ENCODE data around the gene MAGI2.

Gene MAGI2

GRCh38 chr7:79453558-79454360 is at the start of gene MAGI2:
Gene MAGI2, minus strand, starts transcription at chr7:79453667. Its CDS starts 347 bp downstream, at chr7:79453320.
- no peak for DNase-seq (ENCODE audit: low read depth)

GRCh38 chr7:79502151-79502550 is 48.7 kb upstream of the MAGI2 start:
- no peak for DNase-seq (ENCODE audit: low read depth)

DNA sequence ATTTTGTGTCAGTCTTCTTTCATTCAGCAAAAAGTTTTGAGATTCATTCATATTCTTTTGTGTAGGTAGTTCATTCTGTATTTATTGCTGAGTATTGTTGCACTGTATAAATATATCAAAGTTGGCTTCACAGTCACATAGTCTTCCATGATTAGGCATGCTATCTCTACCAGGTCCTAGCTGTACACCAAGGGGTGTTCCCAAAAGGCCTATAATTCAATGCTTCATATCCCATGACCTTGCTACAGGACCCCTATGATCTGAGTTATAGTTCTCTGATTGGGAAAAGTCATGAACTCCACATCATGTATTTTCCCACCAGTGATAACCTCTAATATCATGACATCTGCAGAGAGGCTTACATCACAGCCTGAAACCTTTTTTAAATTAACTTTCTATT is 47.3 kb upstream of the MAGI2 start:
- no peak for DNase-seq (ENCODE audit: low read depth)

DNA sequence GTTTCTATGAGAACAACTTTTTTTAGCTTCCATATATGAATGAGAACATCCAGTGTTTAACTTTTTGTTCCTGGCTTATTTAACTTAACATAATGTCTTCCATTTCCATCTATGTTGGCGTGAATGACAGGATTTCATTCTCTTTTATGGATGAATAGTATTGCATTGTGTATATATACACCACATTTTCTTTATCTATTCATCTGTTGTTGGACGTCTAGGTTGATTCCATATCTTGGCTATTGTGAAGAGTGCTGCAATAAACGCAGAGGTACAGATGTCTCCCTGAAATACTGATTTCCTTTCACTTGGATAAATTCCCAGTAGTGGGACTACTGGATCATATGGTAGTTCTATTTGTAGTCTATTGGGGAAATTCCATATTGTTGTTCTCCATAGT is 44.3 kb upstream of the MAGI2 start:
- DNase-seq (ENCODE audit: low read depth): no peak

DNA sequence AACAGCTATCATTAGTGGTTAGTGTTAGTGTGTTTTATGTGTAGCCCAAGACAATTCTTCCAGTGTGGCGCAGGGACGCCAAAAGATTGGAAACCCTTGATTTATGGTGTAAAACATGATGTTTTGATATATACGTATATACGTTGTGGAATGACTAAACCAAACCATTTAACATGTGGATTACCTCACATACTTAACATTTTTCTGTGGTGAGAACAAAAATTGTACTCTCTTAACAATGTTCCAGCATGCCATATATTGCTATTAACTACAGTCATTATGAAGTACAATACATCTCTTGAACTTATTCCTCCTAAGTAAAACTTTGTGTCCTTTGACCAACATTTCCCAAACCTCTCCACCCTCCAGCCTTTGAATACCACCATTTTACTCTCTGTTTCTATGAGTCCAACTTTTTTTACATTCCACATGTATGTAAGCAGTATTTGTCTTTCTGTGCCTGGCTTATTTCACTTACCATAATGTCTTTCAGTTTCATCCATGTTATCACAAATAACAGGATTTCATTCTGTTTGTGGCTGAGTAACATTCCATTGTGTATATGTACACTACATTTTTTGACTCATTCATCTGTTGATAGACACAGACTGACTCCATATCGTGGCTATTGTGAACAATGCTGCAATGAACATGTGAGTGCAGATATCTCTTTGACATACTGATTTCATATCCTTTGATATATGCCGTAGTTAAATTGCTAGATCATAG is 42.2 kb upstream of the MAGI2 start:
- DNase-seq (ENCODE audit: low read depth): no peak

DNA sequence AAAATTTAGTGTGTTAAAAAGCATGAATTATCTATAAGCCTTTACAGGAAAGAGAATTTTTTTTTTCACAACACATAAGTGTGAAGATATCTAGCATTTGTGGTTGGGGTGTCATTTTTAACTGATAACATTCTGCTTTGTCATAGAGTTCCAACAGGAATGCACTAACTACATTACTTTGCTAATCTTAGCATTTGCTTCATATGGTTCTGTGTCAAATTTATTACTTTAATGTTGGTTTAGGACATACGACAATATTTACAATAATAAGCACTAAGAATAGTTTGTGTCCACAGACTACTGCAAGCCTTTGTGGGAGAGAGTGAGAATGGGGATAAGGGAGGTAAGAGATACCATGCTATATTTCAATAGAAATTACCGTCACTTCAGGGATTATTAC is 40.6 kb upstream of the MAGI2 start:
- no peak for DNase-seq (ENCODE audit: low read depth)

- no peak for DNase-seq (ENCODE audit: low read depth)
These were observed 35.9 kb upstream of the MAGI2 start for GRCh38 chr7:79489371-79489770.

GRCh38 chr7:79478386-79478785 is 24.9 kb upstream of the MAGI2 start:
- DNase-seq (ENCODE audit: low read depth): no peak

- DNase-seq (ENCODE audit: low read depth): no peak
These were observed 22.0 kb upstream of the MAGI2 start for GRCh38 chr7:79475455-79475854.

- no peak for DNase-seq (ENCODE audit: low read depth)
These were observed 18.2 kb upstream of the MAGI2 start for GRCh38 chr7:79471699-79472098.

- DNase-seq (ENCODE audit: low read depth): no peak
These were observed 17.8 kb upstream of the MAGI2 start for GRCh38 chr7:79471283-79471682.

DNA sequence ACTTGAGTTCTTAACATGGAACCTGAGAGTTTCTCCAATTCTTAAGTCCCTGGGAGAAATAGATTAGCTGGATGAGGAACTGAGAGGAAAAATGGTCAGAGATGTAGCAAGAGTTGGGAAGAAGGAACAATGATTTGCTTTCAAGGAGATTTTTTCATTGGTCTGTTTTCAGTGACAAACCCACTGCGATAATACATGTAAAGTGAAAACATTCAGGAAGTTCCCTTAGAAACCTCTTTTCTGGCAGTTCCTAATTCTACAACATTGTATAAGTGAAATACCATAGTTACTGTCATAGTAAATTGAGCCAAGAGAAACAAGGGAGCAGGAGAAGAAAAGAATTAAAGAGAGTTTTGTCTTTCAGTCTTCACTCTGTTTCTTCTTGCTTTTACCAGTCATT is 12.1 kb upstream of the MAGI2 start:
- no peak for DNase-seq (ENCODE audit: low read depth)

DNA sequence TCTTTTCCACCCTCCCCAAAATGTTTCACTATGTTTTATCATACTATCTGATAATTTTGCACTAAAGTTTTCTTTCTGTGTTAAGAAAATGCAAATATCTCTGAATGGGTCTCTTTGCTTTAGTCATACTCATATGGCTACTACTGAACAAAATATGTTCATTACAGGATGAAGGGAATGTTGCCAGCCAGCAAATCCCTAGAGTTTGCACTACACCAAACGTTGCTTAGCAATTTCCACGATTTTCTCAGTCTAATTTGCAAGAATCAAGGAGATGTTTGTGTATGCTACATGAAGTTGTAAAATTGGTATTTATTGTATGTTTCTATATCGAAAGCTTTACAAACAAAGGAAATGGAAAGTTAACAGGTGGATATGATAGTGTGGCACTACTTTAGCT is 10.6 kb upstream of the MAGI2 start:
- DNase-seq (ENCODE audit: low read depth): no peak

GRCh38 chr7:79462390-79462789 is 8.9 kb upstream of the MAGI2 start:
- DNase-seq (ENCODE audit: low read depth): no peak

DNA sequence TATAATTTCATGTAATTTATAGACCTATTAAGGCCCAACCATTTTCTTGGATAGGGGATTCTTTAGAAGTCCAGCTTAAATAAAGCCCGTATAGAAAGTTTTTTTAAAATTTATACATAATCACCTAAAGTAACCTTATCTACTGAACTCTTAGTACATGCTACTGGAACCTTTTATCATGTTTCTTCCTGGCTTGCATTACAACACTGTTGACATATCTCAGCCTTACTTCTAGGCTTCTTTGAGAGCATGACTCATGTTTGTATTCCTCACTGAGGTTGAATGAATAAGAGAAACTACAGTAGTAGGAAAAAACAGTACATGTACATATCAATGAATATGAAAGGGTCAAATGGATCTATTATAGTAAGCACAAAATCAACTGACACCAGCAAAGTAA is 8.2 kb upstream of the MAGI2 start:
- no peak for DNase-seq (ENCODE audit: low read depth)

- DNase-seq (ENCODE audit: low read depth): no peak
These were observed 5.9 kb upstream of the MAGI2 start for GRCh38 chr7:79459381-79459780.

GRCh38 chr7:79458796-79459195 is 5.3 kb upstream of the MAGI2 start:
- no peak for DNase-seq (ENCODE audit: low read depth)

- no peak for DNase-seq (ENCODE audit: low read depth)
These were observed 1.8 kb upstream of the MAGI2 start for GRCh38 chr7:79455173-79455790.

DNA sequence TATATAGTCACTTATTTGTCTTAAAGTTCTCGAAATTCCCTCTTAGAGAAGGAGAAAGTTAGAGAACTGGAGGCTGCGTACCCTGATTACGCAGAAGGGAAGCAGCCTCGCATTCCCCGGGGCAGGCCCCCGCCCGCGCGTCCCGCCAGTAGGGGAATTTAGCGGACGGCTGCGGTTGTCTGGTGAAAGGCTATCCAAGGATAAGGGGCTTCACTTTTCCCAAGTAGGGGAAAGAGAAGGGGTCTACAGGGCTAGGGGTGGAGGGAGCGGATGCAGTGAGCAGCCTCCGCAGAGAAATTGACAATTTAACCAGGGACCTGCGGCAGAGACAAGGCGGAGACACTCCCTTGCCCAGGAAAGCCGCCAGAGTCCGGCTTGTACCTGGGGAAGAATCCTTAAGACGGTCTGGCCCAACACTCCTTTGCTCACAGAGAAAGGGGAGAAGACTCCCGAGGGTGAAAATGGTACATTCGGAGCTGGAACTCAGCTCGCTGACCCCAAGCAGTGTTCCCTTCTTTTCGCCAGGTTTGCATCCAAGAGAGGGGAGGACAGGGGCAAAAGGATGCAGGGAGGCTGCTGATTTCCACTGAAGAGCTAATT is 994 bp upstream of the MAGI2 start:
- DNase-seq (ENCODE audit: low read depth): no peak

GRCh38 chr7:79453266-79453557 is 255 bp downstream of the MAGI2 start:
- no peak for DNase-seq (ENCODE audit: low read depth)

- DNase-seq (ENCODE audit: low read depth): no peak
These were observed 787 bp downstream of the MAGI2 start for GRCh38 chr7:79452495-79453265.

DNA sequence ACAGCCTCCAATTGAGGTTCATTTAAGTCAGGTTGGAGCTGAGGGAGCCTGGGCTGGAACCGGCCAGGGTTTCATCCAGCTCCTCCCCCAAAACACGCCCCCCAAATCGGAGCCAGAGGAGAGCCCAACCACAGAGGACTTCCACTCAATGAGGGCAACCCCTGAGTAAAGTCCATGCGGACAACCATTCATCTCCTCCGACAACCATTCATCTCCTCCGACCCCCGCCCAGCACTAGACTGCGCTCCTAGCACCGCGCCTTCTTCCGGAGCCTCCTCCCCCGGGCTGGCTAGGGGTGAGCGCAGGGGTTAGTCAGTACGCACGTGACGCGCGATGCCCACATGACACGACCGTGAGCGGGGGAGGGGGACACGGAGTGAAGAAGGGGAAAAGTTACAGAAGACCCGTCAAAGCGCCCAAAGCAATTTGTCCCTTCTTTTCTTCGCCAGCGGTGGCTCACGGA is 1.4 kb downstream of the MAGI2 start:
- no peak for DNase-seq (ENCODE audit: low read depth)

All from stimulated activated CD8-positive, alpha-beta memory T cell treated with anti-CD3 and anti-CD28 coated beads, Interleukin-15, amount 100 ng/mL, for 1 hour (primary cell).